ENCODE results near the gene PCNX3.

PCNX3 gene

DNA sequence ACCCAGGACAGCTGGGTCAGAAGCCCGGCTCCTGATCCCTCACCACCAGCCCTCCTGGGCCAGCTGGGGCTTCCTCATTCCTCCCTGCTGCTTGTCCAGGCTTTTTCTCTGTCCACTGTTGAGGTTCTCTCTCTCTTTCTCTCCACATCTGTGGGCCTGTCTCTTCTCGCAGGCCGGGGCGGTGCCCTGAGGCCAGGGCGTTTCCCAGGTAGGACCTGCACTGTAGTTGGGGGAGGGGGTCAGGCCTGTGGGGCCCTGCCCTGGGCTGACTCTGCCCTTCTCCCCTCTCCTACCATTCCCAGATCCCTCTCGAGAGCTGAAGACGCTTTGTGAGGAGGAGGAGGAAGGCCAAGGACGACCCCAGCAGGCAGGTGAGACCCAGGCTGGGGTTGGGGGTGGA, 34.8 kb upstream of the PCNX3 start:
- DNase-seq, result no peak

DNA sequence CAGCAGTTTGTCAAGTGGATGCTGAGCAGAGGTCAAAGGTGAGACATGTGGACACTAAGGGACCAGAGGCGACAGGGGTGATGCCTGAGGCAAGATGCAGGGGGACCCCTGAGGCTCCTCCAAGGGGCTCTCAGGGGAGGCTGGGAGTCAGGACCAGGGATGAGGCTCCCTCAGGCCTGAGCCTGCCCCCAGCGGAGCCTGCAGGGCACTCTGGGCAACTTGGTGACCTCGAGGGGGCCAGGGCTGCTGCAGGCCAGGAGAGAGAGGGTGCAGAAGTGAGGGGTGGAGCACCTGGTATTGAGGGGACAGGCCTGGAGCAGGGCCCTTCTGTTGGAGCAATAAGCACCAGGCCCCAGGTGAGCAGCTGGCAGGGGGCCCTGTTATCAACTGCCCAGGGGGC, 33.6 kb upstream of the PCNX3 start:
- DNase-seq, result no peak

DNA sequence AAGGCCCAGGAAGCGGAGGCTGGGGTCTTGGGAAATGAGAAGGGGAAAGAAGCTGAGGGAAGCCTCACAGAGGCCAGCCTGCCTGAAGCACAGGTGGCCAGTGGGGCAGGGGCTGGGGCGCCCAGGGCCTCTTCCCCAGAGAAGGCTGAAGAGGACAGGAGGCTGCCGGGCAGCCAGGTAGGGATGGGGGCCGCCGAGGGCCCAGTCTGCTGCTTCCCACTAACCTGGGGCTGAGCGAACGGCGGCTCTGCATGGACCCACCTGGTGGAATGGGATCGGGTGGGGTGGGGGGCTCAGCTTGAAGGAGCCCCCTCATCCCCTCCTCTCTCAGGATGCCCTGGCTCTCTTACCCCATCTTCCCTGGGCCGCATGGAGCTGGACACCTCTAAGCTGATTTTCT, 32.0 kb upstream of the PCNX3 start:
- no peak for DNase-seq

DNA sequence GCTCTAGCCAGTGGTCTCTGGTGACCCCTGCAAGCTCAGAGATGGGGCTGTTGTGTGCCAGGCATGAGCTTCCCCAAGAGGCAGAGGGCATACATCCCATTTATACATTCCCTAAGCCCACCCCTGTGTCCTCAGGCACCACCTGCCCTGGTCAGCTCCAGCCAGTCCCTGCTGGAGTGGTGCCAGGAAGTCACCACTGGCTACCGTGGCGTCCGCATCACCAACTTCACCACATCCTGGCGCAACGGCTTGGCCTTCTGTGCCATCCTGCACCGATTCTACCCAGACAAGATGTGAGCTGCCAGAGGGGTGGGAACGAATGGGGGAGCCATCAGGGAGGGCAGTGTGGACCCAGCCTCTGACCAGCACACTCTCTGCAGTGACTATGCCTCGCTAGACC, 31.5 kb upstream of the PCNX3 start:
- DNase-seq, result no peak

DNA sequence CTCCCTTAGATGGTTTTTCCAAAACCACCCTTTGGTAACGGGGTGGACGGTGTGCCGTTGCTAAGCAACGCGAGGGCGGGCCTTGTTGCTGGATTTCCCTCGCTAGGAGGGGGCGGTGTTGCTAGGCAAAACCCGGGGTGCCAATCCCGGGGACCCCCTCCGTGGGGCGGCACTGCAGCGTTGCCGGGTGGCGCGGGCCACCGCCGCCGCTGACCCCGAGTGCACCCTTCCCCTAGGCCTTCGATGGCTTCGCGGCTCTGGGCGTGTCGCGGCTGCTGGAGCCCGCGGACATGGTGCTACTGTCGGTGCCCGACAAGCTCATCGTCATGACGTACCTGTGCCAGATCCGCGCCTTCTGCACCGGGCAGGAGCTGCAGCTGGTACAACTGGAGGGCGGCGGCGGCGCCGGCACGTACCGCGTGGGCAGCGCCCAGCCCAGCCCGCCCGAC, 30.8 kb upstream of the PCNX3 start:
- no peak for DNase-seq

DNA sequence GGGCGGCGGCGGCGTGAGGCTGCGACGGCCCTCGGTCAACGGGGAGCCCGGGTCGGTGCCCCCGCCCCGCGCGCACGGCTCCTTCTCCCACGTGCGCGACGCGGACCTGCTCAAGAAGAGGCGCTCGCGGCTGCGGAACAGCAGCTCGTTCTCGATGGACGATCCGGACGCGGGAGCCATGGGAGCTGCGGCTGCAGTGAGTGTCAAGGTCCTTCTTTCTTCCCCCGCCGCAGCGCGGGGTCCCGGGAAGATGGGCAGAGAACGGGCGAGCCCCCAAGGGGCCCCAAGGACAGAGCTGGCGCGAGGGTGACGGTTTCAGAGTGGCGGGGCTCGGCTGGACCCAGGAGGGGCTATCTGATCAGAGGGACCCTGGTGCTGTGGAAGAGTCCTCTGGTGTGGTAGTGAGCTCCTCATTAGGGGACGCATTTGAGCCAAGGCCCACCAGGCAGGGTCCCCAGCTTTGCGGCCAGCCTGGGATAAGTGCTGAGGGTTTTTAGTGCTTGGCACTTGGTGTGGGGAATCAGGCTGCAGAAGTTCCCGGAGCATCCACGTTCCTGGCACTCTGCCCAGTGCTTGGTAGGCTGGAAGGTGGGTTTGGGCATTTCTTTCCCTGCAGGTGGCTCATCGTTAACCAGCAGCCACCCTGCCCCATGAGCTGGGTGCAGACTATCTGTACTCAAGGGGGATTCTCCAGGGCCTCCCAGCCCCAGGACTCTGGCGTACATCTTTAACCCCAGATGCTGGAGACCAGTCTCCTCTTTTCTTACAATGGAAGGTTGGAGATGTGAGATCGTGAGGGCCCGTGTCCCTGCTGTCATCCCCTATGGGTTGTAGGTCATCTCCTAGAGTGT, 30.0 kb upstream of the PCNX3 start:
- no peak for DNase-seq

DNA sequence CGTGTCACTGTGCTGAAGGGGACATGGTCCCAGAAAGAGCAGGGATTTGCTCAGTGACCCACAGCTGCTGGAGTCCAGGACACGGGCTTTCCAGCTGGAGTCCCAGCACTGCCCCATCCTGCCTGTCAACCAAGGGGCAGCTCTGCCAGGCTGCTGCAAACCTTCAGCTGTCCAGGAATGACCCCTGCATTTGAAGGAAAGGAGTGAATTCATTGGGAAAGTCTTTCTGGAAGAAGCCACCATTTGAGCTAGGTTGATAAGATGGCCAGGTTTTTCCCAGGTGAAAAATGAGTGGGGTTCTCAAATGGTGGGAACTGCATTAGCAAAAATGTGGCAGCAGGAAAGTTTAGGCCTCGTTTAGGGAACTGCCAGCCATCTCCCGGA, 29.3 kb upstream of the PCNX3 start:
- DNase-seq, result no peak

DNA sequence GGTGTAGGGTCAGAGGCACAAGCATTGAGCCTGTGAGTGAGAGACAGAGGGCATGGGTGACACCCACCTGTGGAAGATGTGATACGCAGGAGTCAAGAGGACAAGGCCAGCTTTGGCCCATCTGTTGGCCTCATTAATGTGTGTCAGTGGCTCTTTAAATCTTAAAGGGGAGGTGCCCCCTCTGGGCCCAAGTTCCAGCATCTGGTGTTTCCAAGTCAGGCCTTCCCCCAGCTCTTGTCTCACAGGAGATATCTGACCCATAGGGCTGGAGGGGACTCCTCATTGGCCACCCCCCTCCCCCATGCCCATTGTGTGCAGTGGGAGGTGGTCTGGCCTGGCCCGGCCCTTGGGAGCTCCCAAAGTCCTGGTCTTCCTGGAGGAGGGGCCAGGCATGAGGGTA, 28.9 kb upstream of the PCNX3 start:
- no peak for DNase-seq

DNA sequence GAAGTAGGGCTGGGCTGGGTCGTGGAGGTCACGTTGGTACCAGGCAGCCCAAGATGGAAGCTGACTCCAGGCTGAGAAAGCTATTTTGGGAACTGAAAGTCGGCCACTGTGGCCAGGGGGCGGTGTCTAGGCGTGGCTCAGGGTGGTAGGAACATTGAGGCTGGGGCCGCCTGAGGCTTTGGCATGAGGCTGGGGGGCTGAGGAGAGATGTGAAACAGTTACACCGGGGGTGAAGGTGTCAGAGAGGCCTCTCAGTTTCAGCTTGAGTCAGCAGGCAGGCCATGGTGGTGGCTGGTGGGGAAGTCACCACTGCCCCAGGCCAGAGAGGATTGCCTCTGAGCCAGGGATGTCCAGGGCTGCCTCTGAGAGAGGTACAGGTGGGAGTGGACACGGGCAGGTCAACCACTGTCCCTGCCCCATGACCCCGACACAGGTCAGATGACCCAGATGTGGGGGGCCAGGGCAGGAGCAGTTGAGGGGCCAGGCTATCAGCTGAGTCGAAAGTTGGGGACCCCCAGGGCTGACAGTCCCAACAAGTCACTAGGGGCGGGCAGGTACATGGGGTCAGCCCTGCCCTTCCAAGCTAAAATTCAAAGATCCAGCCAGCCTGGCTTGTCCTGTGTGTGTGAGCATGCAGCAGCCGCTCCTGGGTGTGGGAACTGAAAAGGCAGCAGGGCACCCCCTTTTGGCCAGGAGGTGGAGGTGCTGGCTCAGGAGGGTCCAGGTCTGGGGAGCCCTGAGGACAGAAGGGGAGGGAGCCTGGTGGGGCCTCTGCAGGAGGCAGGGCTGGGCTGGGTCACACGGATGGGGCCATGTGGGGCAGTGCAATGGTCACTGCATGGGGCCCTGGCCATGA, 27.1 kb upstream of the PCNX3 start:
- no peak for DNase-seq

DNA sequence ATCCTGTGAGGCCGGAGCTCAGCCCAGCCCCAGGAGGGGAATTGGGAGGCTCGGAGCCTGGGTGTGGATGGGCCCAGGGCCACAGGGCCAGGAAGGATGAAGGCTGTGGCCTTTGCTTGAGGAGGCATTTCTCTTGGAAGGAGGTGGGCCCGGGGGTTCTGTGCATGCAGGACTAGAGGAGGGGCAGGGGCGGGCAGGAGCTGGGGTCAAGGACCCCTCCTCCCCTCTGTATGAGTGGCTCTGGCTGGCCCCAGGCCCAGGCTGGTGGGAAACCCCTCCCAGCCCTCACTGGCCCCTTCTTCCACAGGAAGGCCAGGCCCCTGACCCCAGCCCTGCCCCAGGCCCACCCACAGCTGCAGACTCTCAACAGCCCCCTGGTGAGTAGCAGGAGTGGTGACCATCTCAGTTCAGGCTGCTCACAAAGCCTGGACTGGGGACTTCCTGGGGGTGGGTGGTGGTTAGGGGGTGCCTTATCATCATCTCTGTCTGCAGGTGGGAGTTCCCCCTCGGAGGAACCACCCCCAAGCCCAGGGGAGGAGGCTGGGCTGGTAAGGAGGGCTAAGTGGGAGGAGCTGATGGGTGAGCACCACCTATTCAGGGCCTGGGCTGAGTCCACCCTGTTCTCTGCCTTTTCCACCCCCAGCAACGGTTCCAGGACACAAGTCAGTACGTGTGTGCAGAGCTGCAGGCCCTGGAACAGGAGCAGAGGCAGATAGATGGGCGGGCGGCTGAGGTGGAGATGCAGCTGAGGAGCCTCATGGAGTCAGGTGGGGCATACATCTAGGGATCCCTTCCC, 25.9 kb upstream of the PCNX3 start:
- DNase-seq, result no peak

DNA sequence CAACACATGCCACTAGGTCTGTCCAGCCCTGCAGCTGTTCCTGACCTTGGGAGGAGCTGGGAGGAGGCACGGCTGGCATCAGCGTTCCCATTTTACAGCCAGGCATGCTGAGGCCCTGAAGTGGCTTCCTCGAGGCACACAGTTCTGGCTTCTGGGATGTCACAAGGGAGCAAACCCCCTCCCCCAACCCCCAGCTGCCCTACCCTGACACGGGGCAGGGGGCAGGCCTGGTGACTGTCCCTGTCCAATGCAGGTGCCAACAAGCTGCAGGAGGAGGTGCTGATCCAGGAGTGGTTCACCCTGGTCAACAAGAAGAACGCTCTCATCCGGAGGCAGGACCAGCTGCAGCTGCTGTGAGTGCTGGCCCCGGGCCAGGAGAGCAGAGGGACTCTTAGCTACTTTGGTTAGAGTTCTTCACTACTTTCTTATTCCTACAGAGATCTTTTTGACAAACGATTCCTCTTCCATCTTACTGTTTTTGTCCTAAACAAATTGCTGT, 25.3 kb upstream of the PCNX3 start:
- DNase-seq, result no peak

DNA sequence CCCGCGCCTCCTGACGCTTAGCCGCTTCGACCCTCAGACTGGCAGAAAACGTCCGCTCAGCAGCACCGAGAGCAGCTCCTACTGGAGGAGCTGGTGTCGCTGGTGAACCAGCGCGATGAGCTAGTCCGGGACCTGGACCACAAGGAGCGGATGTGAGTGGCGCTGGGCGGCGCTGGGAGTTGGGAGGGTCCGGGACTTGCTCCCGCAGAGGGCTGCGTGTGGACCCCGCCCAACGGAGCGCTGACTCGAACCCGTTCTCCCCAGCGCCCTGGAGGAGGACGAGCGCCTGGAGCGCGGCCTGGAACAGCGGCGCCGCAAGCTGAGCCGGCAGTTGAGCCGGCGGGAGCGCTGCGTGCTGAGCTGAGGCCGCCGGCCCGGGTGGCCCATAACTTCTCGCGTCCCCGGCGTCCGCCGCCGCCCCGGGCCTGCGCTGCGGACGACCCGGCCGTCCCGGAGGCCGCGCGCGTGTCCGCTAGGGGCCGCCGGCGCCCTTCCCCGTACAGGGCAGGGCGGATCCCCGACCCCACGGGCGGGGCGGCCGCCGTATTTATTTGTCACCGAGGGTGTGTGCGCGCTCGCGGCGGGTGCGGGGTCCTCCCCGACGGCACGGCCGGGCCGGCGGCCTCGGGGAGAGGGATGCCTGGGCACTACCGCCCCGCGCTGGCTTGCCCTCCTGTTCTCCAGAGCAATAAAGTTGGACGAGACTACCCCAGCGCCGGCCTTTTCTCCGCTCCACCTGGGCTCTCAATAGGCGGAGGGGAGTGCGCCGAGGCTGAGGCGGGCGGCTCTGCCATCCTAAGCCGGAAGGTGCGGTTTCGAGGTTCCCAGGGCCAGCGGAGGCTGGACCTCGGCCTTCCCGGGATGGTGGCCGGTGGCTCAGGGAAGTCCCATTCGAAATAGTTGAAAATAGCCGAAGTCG, 23.4 kb upstream of the PCNX3 start:
- no peak for DNase-seq

DNA sequence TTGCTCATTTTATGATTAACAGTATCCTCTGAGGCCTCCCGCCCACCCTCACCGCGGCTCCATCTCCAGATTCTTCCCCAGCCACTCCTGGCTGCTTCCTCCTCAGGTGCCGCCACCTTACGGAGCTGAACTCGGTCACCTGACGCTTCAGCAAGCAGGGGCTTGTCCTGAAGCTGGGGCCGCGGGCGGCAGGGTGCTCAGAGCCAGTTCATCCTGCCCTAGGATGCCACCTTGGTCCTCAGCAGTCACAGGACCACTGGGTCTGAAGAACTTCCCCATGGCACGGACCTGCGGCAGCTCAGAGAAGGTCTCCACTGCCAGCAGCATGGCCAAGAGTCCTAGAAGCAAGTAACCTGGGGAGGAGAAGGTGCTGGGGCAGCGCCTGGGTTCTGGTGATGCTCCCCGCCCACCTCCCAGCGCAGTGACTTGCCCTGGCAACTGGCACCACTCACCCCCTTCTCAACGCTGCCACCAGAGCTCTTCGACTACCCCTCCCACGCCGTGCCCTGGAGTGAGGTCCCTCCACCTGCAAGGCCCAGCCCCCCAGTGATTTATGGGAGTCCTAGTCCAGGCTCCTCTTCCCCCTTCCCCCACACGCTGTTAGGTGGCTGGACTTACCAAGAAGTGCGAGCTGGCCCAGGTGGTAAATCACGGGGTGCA, 22.6 kb upstream of the PCNX3 start:
- DNase-seq, result no peak

DNA sequence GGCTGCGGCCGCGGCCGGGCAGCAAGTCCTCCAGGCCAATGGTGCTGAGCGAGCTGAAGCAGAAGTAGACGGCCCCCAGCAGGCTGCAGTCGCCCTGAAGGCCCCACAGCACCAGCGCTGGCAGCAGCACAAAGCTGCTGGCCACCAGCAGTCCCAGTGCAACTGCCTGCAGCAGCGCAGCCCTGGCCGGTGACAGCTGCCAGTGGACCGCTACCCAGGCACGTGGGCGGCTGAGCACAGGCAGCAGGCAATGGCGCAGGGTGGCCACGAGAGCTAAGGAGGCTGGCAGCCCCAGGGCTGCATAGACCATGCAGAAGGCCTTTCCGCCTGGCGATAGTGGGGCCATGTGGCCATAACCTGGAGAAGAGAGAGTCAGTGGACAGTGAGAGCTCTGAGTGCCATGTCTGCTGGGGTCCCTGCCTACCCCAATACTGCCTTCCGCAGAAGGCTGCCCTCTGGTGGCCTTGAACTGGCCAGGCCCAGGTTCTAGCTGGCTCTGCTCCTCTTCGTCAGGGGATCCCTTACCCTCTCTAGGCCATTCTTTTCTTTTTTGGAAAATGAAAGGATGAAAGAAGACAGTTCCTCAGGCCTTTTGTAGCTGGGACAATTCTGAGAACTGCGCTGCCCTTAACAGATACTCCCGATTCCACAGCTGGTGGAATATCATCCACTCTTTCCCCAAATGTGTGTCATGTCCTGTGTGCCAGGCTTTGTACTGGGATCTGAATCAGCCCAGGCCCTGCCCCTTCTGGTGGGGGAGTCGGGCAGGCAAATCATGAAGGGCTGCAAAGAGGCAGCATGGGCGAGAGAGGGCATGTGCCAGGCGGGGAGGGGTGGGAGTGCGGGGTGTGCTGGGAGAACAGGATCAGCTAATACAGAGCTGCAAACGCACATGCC, 21.8 kb upstream of the PCNX3 start:
- no peak for DNase-seq

DNA sequence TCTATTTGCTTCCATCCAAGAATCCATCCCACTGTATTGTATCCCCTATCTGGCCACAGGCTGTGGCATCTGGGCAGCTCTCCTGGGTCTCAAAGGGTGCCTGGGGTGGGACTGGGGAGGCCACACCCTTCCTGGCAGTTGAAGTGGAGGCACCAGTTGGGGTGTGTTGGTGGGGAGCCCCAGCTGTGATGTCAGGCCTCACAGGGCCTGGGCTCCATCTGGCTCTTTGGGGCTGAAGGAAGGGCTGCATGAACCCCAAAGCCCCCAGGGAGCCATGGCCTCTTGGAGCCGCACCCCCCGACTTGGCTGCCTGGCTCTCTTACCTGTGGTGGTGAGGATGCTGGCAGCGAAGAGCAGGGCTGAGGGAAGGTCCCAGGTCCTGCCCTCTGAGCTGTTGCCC, 20.4 kb upstream of the PCNX3 start:
- no peak for DNase-seq

DNA sequence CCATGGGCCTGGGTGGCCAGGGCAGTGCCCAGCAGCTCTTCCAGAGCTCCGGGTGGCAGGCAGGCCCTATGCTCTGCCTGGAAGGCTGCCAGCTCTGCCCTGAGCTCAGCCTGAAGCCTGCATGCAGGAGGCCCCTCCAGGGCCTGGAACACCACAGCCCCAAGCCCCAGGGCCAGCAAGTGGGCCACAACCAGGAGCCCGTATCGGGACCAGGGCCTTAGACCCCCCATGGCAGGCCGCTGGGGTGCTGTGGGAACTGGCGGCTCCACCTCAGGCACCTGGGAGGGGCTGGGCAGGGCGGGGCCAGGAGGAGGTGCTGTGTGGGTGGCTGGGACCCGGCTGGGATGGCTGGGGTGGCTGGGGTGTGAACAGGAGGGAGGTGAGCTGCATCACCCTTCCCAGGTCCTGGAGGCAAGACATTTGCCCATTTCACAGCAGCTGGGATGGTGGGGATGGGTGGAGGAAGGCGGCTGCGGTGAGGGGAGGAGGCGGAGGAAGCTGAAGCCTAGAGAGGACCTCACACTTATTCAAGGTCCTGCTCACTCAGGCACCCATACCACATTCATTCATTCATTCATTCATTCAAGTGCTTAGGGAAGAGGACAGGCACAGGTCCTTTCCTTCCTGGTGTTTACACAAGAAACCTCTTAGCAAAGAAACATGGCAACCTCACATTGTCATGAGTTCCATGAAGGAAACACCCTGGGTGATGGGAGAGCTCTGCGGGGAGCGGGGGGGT, 19.9 kb upstream of the PCNX3 start, which contains the start of gene KCNK7:
Gene KCNK7, minus strand, starts transcription at position 258 of the 739 bp plus-strand sequence. Its CDS starts 28 bp downstream, at position 230.
- DNase-seq, result no peak

DNA sequence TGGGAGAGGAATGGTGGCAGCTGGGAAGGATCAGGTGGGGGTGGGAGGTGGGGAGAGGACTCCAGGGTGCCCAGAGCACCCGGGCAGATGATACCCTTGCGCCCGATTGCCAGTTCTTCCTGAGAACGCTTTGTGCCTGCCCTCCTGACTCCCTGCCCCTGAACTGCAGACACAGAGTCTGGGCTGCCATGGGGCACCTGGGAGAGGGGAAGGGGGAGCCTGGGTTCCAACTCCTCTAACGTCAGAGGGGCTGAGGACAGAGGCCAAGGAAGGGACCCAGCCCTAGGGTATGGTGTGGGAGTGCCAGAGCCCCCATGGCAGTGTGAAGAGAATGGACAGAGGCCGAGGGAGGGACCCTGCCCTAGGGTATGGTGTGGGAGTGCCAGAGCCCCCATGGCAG, 19.1 kb upstream of the PCNX3 start:
- DNase-seq, result no peak

DNA sequence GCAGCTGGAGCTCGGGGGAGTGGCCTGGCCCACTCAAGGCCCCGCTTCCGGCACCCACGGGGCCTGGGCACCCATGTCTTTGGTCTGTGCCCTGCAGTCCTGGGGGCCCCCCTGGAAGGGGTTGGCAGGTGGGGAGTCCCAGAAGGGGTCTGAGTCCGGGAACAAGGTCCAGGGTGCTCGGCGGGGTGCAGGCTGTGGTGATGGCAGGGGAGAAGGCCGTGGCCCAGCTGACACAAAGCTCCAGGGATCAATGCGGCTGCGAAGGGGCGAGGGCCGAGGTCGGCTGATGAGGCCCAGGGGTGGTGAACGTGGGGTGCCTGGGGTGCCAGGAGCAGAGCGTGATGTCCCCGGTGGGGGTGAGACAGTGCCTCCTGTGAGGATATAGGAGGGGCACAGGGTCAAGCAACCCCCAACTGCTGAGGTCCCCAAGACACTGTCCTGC, 17.3 kb upstream of the PCNX3 start:
- DNase-seq, result no peak

DNA sequence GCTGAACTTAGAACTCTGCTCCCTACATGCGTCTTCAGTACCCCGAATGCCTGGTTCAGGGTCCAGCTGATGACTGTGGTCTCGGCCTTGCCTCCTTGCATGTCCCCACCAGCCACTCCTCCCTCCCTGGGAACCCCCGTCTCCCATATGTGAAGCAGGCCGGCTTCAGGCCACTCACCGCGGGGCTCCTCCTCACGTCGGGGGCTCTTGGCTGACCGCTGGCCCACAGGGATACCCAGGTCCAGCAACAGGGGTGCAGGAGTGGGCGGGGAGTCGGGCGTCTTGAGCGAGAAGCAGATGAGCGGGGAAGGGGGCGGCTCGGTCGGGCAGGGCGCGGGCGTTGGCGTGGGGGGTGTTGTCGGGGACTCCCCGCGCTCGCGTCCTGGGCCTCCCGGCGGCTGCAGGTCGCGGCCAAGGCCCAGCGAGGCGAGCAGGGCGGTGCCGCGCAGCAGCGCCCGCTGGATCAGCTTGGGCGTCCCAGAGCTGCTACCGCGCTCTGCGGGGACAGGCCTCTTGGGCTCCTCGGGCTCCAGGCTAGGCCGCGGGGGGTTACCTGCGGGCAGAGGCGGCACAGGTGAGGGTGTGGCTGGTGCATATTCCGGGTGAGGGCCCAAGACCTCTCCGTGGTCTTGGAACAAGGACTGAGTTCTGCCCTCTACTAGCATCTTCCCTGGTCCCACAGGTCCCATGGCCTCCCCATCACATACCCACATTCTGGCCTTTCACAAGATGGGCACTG, 16.2 kb upstream of the PCNX3 start:
- DNase-seq, result no peak
